DMS153 (cell line): ENCODE data around the gene TCN2.
A peak's percentile ranks its signal among the peaks of the same experiment; 100 is the strongest.
"Not testable (repeated sequence)": the region's sequence is repeated elsewhere in the genome, so short reads cannot be mapped to it uniquely, and the experiment has no call there.

Experiments used
- DNase-seq: peaks from one replicate; lab custom pipeline; 2025; lab: John Stamatoyannopoulos, UW

The TCN2 gene

DNA sequence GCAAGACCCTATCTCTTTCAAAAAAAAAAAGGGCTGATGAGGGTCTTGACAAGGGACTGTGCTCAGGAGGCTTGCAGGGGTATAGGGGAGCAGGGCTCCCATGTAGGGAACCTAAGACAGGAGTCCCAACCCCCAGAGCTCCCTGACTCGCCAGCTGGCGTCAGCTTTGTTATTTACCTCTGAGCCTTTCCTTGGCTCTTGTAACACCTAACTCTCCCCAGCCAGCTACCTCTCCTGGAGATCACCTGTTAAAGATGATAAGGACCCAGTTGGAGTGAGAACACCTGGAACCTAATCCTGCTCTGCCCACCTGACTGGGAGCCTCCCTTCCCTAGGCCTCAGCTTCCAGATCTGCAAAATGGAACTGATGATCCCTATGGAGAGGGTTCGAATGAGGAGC is 41.9 kb downstream of the TCN2 start:
- DNase-seq: no peak

DNA sequence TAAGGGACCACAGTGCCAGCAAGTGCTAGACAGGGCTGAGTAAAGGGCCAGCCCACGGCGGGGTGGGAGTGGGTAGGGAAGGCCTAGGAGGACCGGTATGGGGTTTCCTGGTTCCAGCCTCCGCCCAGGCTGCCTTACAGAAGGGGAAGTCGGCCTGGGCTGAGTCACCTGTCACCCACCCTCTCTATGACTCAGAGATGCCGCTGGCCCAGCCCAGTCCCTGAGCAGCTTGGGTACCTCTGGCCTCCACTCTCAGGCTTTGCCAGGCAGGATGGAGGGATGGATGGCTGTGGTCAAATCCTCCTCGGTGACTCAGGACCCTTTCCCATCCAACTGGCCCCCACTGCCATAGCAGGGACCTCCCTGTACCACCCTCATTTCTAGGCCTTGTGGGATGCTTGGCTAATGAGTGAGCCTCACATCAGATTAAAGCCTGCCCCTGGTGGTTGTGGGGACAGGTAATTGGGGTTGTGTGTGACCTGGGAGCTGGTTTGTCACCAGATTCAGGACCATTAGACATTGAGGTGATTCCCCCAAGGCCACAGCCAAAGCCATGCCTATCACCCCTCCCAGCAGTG is 42.5 kb downstream of the TCN2 start:
- no peak for DNase-seq

DNA sequence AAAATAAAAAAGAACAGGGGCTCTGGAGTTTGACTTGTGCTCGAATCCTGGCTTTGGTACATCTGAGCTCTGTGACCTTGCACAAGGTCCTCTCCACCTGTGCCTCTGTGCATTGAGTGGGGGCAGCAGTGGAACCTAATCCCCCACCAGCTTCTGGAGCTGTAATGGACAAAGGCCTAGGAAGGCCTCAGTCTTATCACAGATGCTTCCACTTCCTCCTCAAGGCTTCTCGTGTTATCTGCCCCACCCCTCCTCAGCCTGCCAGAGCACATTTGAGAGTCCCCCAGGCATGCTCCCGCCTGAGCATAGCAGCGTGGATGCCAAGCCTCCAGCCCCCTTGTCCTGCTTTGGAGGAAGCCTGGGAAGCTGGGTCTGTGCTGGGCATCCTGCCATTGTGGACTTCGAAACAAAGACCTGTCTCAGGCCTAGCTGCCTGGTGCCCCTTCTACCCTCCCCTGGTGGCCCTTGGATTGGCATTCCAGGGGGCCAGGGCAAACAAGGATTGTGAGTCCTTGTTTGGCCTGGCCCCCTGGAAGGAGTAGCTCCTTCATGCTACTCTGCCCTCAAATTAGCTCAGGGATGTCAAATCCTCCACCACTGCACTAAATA is 43.6 kb downstream of the TCN2 start:
- no peak for DNase-seq

DNA sequence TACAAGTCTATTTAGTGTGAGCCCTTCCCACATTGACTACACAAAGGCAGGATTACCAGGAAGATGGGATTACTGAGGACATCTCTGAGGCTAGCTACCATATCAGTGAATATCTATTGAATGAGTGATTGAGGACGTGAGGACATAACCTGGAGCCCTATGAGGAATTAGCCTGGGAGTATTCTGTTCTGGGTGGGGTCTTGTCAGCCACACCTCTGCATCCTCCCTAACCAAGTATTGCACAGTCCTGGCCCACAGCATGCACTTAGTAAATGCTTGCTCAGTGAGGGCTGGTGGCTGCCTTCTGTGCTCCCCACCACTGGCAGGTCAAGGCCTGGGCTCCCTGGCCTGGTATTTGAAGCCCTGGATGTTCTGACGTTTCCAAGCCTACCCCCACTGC is 45.9 kb downstream of the TCN2 start:
- no peak for DNase-seq

DNA sequence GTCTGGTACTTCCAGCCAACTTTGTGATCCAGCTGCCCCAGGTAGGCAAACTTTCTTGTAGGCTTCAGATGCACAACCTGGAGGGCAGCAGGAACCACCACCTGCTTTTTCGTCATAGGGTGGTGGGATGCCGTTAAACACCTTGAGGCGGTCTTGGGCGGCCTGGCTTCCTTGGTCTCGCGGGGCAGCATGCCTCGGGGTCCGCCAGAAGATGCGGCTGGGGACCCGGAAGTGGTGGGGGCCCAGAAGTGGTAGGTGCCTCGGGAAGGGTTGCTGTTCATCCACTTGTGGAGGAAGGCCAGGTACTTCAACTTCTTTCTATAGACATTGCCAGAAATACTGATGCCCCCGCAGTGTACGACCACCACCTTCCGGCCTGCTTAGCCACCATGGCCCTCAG is 47.4 kb downstream of the TCN2 start:
- no peak for DNase-seq

DNA sequence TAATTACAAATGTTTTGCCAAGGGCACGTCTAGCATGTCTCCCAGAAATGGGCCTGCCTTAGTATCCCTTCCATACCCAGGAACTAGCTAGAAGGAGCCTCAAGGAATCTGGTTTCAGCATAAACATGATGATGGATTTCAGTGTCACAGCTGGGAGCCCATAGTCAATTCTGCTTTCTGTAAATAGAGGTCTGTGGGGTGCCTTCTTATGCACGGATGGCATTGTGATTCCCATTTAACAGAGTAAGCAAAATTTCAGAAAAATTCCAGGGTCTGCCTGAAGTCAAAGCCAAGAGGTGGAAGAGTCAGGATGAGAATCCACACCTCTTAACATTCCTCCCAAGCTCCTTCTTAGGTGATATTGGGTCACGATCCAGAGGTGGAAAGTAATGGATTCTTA is 48.6 kb downstream of the TCN2 start:
- no peak for DNase-seq

DNA sequence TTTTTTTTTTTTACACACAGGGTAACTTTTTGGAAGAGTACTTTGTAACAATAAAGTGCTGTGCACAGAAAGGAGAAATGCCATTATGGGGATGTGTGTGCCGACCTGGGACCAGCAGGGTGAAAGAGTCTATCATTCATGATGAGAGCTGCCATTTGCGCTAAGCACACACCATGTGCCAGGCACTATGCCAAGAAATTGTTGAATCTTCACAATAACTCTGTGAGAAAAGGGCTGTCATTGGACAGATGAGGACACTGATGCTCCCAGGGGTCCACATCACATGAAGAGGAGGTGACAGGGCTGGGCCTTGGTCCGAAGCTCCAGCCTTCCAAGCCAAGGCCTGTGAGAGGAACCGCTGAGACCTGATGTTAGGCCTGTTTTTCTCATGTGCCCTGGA is 55.1 kb downstream of the TCN2 start:
- peak; percentile 74 for DNase-seq

DNA sequence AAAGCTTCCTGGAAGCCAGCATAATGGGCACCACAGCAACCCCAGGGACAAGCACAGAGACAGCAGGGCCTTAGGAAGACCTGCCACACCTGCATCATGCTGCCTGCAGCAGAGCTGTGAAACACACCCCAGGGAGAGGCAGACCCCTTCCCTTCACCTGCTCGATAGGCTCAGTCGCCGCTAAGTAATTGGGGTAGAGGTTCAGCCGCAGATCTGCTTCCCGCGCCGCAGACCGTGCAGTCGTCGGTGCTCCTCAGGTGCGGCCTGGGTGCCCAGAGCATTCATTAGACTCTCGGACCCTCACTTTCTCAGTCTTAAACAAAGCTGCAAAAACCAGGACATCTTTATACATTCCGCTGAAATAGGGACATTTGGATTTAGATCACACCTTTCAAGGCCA is 57.8 kb downstream of the TCN2 start:
- no peak for DNase-seq

DNA sequence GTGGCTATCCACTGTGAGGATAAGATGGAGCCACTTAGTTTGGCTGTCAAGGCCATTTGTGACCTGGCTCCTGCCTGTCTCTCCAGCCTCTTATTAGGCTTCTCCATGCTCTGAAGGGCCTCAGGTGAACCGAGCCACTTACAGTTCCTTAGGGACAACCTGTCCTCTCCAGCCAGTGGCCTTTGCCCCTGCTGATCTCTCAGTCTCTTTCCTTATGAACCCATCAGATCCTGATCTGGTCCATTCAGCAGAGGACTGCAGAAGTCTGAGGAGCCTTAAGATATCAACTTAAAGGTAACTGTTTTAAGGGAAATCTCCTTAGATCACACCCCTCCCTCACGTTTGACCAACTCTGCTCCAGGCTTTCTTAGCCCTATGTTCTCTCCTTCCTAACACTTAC is 58.3 kb downstream of the TCN2 start:
- no peak for DNase-seq

DNA sequence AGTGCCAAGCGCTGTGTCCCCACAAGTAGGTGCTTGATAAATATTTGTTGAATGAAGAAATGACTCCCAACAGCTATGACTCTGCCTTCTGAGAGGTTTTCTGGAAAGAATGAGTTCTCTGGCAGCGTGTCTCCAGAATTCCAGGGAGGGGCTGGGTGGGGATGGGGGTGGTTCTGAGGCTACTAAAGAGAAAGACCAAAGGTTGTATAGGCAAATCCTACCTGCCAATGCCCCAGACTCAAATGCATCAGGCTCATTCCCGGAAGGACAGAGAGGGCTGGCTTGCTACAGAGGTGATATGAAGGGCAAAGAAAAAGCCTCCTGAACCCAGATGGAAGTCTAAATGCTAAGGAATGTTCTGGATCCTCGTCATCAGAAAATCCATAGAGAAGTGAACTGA is 58.8 kb downstream of the TCN2 start:
- DNase-seq: no peak

DNA sequence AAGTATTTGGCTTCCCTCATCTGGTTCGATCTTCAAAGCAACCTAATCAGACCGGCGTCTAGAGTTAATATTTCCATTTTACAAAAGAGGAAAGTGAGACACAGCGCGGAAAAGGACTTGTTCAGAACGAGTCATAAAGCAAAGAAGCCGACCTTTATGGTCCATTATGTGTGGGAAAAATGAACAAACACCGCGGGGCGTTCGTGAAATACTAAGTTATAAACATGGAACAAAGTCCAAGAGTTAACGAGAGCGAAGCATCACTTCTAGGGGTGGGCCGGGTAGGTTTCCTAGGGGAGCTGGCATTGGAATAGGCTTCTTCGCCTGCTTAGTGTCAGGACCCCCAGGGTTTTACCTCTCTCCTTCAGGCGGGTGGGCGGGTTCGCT is 60.1 kb downstream of the TCN2 start:
- no peak for DNase-seq

DNA sequence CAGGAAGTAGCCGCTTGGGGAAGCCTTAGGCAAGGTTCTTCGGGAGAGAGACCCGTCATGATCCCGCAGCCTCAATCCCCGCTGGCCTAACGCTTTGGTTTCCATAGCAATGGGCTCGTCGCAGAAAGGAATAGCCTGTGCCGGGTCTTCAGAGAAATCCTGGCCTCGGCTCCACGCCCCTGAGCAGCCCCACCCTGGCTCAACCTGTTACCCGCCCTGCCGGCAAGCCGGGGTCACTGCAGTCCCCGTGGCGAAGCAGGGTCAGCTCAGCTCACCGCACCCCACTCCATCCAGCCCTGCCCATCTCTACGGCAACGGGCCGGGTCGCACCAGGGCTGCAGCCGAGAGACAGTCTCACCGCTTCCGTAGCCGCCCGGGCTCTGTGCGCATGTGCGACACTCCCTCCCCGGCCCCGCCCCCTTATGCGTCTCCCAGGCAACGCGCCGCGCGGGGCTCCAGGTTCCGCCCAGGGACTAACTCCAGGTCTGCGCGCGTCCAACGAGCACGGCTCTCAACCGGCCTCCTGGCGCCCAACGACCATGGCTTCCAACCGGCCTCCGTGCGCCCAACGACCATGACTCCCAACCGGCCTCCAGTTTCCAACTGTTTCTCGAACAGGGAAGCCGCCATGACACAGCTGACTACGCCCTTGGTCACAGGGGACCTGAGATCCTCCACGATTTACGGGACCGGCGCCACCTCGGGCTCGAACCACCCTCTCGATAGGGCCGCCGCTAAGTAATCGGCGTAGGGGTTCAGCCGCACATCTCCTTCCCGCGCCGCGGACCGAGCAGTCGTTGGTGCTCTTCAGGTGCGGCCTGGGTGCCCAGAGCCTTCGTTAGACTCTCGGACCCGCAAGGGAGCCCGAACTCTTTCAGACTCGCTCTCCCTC is 60.8 kb downstream of the TCN2 start, which contains the start of gene DUSP18:
Gene DUSP18, minus strand, starts transcription at position 382 of the 892 bp plus-strand sequence. CDS start 3,872 bp downstream, outside the sequence.
- peak; percentile 81 for DNase-seq

DNA sequence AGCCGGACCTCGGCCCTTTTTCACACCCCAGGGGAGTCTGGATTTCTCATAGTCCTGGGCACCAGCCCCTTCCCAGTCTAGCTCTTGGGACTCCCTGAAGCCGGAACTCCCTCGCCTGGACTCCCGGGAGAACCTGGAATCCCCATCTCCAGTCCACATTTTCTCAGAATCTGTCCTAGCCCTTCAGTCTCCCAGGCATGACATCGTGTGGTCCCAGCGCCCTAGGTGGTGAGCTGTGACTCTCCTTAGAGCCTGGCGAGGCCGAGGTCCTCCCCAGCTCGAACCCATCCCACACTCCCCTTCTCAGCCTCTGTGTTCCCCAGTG is 61.4 kb downstream of the TCN2 start:
- no peak for DNase-seq

DNA sequence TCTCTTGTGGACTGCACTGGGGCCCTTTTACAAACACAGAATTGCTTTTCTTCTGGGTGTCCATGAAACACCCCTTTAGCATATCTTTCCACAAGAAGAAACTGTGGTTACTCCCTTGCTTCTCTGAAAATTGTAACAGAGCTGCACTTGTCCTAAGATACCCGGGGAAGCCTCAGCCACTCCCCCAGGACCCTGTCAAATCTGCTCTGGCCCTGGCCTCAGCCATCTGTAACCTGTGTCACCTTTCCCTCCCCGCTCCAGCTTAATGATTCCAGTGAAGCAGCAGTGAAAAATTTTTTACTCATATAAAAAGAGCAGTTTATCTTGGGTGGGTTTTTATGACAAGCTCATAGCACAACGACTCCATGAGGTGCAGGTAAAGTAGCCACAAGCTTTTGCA is 64.1 kb downstream of the TCN2 start:
- DNase-seq: no peak

DNA sequence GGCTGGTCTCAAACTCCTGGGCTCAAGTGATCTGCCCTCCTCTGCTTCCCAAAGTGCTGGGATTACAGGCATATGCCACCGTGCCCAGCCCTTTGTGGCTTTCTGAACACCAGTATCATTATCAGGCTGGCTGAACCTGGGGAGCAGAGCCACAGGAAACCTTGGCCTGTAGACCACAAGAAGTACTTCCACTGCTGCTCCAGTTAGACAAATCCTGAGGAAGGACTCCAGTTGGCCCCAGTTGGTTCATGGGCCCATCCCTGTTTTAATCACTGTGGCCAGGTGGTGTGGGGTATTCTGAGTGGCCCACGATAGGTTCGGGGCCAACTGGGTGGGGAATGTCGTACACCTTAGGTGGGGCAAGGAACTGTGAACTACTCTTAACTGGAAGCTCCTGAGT is 66.2 kb downstream of the TCN2 start:
- DNase-seq: no peak

DNA sequence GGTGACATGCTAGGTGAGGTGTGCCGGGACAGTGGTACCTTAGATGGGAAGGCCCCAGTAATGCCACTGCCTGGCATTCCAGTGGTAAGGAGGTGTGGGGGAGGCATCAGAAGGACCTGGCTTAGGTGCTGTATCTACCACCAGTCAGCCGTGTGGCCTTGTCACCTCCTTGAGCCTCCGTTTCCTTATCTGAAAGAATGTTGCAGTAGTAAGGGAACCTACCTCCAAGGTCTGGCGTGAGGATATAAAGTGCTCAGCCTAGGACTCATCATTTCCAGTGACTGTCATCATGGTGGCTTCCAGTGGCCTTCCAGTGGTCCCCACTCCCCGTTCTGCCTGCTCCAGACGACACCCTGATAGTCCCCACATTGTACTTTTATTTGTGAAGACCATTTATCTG is 67.5 kb downstream of the TCN2 start:
- no peak for DNase-seq

DNA sequence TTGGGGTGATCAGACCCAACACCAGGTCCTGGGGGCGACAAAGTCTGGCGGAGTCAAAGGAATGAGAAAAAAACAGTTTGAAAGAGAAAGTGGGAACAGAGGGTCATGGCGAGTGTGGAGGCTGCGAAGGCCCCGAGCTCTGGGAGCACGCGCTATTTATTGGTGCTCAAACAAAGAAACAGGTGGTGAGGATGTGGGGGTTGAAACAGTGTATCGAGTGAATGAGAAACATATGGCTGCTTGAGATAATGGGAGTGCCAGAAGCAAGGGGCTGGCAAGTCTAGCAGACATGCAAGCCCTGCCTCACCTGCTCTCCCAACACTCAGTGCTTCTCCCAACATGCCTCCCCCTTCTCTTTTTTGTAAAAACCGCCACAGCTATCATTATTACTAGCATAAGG is 68.5 kb downstream of the TCN2 start:
- peak; percentile 55 for DNase-seq

DNA sequence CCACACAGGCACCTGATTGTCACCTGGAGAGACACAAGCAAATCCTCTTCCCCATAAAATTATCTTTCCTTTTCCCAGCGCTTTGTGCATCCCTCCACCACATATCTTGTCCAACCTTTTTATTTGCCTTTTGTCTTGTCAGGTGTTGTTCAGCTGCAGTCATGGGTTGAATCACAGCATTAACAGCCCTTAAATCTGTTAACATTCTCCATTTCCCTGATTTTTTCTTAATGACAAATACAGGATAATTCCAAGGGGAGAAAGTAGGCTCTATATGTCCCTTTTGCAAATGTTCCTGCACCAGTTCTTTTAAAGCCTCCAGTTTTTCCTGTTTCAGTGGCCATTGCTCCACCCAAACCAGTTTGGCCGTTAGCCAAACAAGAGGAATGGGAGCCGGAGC is 69.6 kb downstream of the TCN2 start:
- not testable (repeated sequence) for DNase-seq
